OCI-LY1 (cell line): ENCODE results near the gene NTNG1.

Experiments used
- H2AFZ ChIP-seq: fragments of 200-600 bp; sonication (generic), shearing (Covaris generic); 2 replicates; pipeline ENCODE4 v1.6.0; 2014; ENCODE audit warnings: antibody characterized with exemption, mild to moderate bottlenecking, low read length
- H3F3A ChIP-seq: fragments of 200-600 bp; sonication (generic), shearing (Covaris generic); 2 replicates; pipeline ENCODE4 v1.6.0; 2014; ENCODE audit warnings: mild to moderate bottlenecking, antibody characterized with exemption, low read length, moderate library complexity; ENCODE audit not compliant: insufficient read depth
- H3K27ac ChIP-seq: fragments of 200-600 bp; sonication (generic); 2 replicates; pipeline ENCODE4 v1.5.1; 2014; ENCODE audit warnings: low read length, mixed run types, mild to moderate bottlenecking, low read depth; ENCODE audit not compliant: poor library complexity, severe bottlenecking
- H3K27me3 ChIP-seq: fragments of 200-600 bp; sonication (generic); 2 replicates; pipeline ENCODE4 v1.6.0; 2014; ENCODE audit warnings: antibody characterized with exemption, mild to moderate bottlenecking, low read length, moderate library complexity; ENCODE audit not compliant: insufficient read depth
- H3K36me3 ChIP-seq: fragments of 200-600 bp; sonication (generic); 2 replicates; pipeline ENCODE4 v1.6.1; 2014; ENCODE audit warnings: mild to moderate bottlenecking, antibody characterized with exemption, low read length, moderate library complexity, mixed read lengths; ENCODE audit not compliant: insufficient read depth
- H3K4me1 ChIP-seq: fragments of 200-600 bp; sonication (generic); 2 replicates; pipeline ENCODE4 v1.5.1; 2014; ENCODE audit warnings: mild to moderate bottlenecking, low read length, moderate library complexity; ENCODE audit not compliant: insufficient read depth, severe bottlenecking
- H3K4me2 ChIP-seq: fragments of 200-600 bp; sonication (generic), shearing (Covaris generic); 2 replicates; pipeline ENCODE4 v1.6.1; 2014; ENCODE audit warnings: low read length
- H3K4me3 ChIP-seq: fragments of 200-600 bp; sonication (generic); 2 replicates; pipeline ENCODE4 v1.5.1; 2014; ENCODE audit warnings: low read length, low read depth, mild to moderate bottlenecking, mixed read lengths; ENCODE audit not compliant: poor library complexity, severe bottlenecking
- H3K79me2 ChIP-seq: fragments of 200-600 bp; shearing (Covaris generic); 2 replicates; pipeline ENCODE4 v1.6.1; 2016; ENCODE audit warnings: mixed run types, low read length, mixed read lengths; ENCODE audit not compliant: insufficient read depth
- H3K9ac ChIP-seq: fragments of 200-600 bp; sonication (generic), shearing (Covaris generic); 2 replicates; pipeline ENCODE4 v1.6.1; 2014; ENCODE audit warnings: mild to moderate bottlenecking, low read length, mixed read lengths
- H3K9me2 ChIP-seq: fragments of 200-600 bp; sonication (generic), shearing (Covaris generic); 2 replicates; pipeline ENCODE4 v1.6.1; 2014; ENCODE audit warnings: low read depth, mild to moderate bottlenecking, low read length, mixed read lengths
- H3K9me3 ChIP-seq: fragments of 200-600 bp; shearing (Covaris generic); 2 replicates; pipeline ENCODE4 v1.6.1; 2014; ENCODE audit warnings: low read length, mixed read lengths
- H4K20me1 ChIP-seq: fragments of 200-600 bp; sonication (generic), shearing (Covaris generic); 2 replicates; pipeline ENCODE4 v1.6.0; 2016; ENCODE audit warnings: mild to moderate bottlenecking, low read length; ENCODE audit not compliant: insufficient read depth
- EZH2 ChIP-seq: fragments of 200-600 bp; sonication (generic), shearing (Covaris generic); IDR thresholded peaks from 2 replicates; pipeline ENCODE4 v1.8.0; 2017; ENCODE audit warnings: borderline replicate concordance, mixed run types, mild to moderate bottlenecking, antibody characterized with exemption, low read length, moderate library complexity, mixed read lengths
- TF ChIP-seq, protein P1 (sequence below): fragments of 200-600 bp; sonication (generic), shearing (Covaris generic); IDR thresholded peaks from 2 replicates; pipeline ENCODE4 v1.5.1; 2017; ENCODE audit warnings: mild to moderate bottlenecking, antibody characterized with exemption, low read length, moderate library complexity, mixed read lengths

NTNG1 gene

DNA sequence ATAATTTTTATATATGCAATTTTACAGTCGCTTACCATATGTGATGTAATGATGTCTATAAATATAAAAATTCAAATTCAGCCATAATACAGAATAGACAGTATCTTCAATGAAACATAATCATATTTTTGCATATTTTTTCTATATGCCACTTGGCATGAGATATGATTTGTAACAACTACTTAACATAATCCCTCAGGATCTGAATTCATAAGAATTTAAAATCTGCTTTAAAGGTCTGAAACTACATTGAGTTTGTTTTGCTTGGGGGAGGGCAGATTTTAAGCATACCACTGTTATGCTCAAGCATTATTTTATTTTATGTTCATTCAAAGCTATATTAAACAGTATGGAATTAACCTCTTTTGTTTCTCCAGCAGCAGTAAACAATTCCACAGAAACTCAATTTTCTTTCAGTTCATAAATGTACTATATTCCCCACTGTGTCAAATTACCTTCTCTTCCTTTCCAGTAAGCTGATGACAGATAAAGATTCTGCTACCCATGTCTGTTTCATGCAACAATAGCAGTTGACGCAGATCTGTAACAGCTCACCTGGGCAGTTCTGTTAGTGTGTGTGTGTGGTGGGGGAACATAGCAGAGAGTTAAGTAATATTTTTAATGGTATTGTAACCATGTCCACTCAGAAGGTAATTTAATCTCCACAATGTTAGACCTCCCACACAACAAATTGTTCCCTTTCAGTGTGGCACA is 224.8 kb downstream of the NTNG1 start:
- Histone ChIP-seq H3K4me3 (no peak overlapping the region), H3F3A (no peaks in the 10 kb centered on the region), H3K9me2 (no peaks in the 10 kb centered on the region), H3K9me3 (no peaks in the 10 kb centered on the region), H4K20me1 (no peaks in the 10 kb centered on the region), H3K27ac (no peak overlapping the region), H3K9ac (no peak overlapping the region), H3K27me3 (no peaks in the 10 kb centered on the region), H3K36me3 (no peaks in the 10 kb centered on the region), H3K79me2 (no peaks in the 10 kb centered on the region), H3K4me1 (no peaks in the 10 kb centered on the region), H2AFZ (no peak overlapping the region), H3K4me2 (no peak overlapping the region)
- TF ChIP-seq, protein P1, sequence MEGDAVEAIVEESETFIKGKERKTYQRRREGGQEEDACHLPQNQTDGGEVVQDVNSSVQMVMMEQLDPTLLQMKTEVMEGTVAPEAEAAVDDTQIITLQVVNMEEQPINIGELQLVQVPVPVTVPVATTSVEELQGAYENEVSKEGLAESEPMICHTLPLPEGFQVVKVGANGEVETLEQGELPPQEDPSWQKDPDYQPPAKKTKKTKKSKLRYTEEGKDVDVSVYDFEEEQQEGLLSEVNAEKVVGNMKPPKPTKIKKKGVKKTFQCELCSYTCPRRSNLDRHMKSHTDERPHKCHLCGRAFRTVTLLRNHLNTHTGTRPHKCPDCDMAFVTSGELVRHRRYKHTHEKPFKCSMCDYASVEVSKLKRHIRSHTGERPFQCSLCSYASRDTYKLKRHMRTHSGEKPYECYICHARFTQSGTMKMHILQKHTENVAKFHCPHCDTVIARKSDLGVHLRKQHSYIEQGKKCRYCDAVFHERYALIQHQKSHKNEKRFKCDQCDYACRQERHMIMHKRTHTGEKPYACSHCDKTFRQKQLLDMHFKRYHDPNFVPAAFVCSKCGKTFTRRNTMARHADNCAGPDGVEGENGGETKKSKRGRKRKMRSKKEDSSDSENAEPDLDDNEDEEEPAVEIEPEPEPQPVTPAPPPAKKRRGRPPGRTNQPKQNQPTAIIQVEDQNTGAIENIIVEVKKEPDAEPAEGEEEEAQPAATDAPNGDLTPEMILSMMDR = no peak
- TF ChIP-seq EZH2 = no peak

DNA sequence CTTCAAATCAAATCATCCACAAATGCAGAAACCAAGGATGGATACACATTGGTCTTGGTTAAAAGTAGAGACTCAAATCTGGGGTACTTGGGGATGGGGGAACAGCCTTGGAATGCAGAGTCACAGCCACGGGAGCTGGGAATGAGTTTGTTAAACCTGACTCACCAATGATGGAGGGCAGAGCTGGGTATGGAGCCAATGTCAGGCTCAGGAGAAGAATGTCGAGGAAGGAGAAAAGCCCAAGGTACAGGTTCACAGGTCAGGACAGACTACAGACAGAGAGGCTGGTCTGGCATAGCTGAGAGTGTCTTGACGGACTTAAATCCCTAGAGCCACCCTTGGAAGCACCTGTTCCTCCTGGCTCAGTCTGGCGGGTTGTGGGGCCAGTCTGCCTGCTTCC is 237.6 kb downstream of the NTNG1 start:
- no peaks in the 10 kb centered on the region for H3F3A ChIP-seq
- no peaks in the 10 kb centered on the region for H3K79me2 ChIP-seq
- no peak overlapping the region for H3K4me2 ChIP-seq
- no peak overlapping the region for H3K9ac ChIP-seq
- H2AFZ ChIP-seq = no peak overlapping the region
- no peaks in the 10 kb centered on the region for H3K36me3 ChIP-seq
- no peaks in the 10 kb centered on the region for H3K9me3 ChIP-seq
- no peak overlapping the region for H3K27ac ChIP-seq
- no peaks in the 10 kb centered on the region for H3K27me3 ChIP-seq
- TF ChIP-seq EZH2 = no peak
- TF ChIP-seq, protein P1 = no peak
- H4K20me1 ChIP-seq = no peaks in the 10 kb centered on the region
- H3K9me2 ChIP-seq = no peaks in the 10 kb centered on the region
- no peak overlapping the region for H3K4me3 ChIP-seq
- no peaks in the 10 kb centered on the region for H3K4me1 ChIP-seq

DNA sequence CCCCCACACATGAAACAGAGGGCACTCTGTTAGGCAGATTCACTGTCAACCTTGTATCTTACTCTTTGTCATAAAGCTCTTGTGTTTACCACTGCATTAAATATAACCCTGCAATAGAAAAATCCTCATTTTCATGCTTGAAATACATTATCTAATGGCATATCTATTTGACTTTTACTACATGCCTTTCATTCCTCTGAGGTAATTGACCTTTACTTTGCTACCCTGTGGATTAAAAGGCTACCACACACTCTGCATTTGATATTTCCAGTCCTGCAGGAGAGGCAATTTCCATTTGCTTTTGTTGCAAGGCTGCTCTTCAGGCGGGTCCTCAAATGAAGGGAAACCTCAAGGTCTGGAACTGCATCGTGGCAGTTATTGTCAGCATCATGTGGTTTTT is 238.0 kb downstream of the NTNG1 start:
- Histone ChIP-seq H3K4me3 (no peak overlapping the region), H3F3A (no peaks in the 10 kb centered on the region), H3K36me3 (no peaks in the 10 kb centered on the region), H3K9me3 (no peaks in the 10 kb centered on the region), H3K4me1 (no peaks in the 10 kb centered on the region), H4K20me1 (no peaks in the 10 kb centered on the region), H3K4me2 (no peak overlapping the region), H3K79me2 (no peaks in the 10 kb centered on the region), H3K27ac (no peak overlapping the region), H3K9ac (no peak overlapping the region), H3K9me2 (no peaks in the 10 kb centered on the region), H3K27me3 (no peaks in the 10 kb centered on the region), H2AFZ (no peak overlapping the region)
- TF ChIP-seq, protein P1 = no peak
- no peak for TF ChIP-seq EZH2
